Spleen (tissue), 7 donors: Measurements from ENCODE around the gene PBX1.

ENCODE experiments used
- CTCF ChIP-seq, 11 experiments: fragments of 200-600 bp in 7 of 11; fragments of 450-650 bp in 4 of 11; sonication (generic) in 4 of 11; IDR thresholded peaks in 8 of 11; conservative IDR thresholded peaks in 3 of 11; 1 replicate in 7 of 11; 2 replicates in 4 of 11; pipeline versions ENCODE4 v1.4.0 to v1.8.0; 2016 to 2021; ENCODE audit warnings: antibody characterized with exemption in 11 of 11, inconsistent platforms in 4 of 11, mild to moderate bottlenecking in 1 of 11
- POLR2A ChIP-seq, 3 donors: fragments of 450-650 bp; IDR thresholded peaks; one replicate each; pipeline ENCODE4 v1.5.1; 2017; ENCODE audit warnings: antibody characterized with exemption in 3 of 3, mild to moderate bottlenecking in 1 of 3
- donor health status: DM: no; HTN: no; CAD: no; lungs with moderate emphysema.
- donor health status: DM: no; HTN: no; CAD: no.
- donor health status: DM: no; HTN: no; CAD: no.

- TF ChIP-seq CTCF (IDR thresholded peaks at IDR 0.05 in 8 of 11, conservative IDR thresholded peaks at IDR 0.05 in 3 of 11) (no peak), POLR2A (IDR thresholded peaks at IDR 0.05) (no peak)
Observed at GRCh38 chr1:164761009-164761408, 202.0 kb downstream of the PBX1 start.
